IPS DF 6.9 (cell line): ENCODE results near the gene SERPINE2.
"Not testable (repeated sequence)": the region's sequence is repeated elsewhere in the genome, so short reads cannot be mapped to it uniquely, and the experiment has no call there.

Experiments used
- DNase-seq: peaks from one replicate; pipeline ENCODE4 v3.0.0-alpha.2; 2013; ENCODE audit warnings: low read depth, low spot score
- H3K27ac ChIP-seq: one replicate; pipeline ENCODE4 v1.5.1; 2013; ENCODE audit warnings: low read length, control low read depth
- H3K27me3 ChIP-seq: 2 replicates; pipeline ENCODE4 v1.6.1; 2013; ENCODE audit warnings: mild to moderate bottlenecking, low read length; ENCODE audit not compliant: control insufficient read depth, insufficient read depth
- H3K36me3 ChIP-seq: 2 replicates; pipeline ENCODE4 v1.6.1; 2013; ENCODE audit warnings: low read length; ENCODE audit not compliant: control insufficient read depth, insufficient read depth
- H3K4me1 ChIP-seq: 2 replicates; pipeline ENCODE4 v1.6.1; 2013; ENCODE audit warnings: low read length; ENCODE audit not compliant: control insufficient read depth, insufficient read depth
- H3K4me3 ChIP-seq: 2 replicates; pipeline ENCODE4 v1.5.1; 2013; ENCODE audit warnings: mild to moderate bottlenecking, low read length
- H3K9me3 ChIP-seq: 2 replicates; pipeline ENCODE4 v1.6.1; 2013; ENCODE audit warnings: low read length, inconsistent platforms; ENCODE audit not compliant: control insufficient read depth, insufficient read depth
- WGBS: extraction: QIAGEN DNeasy Blood & Tissue Kit; methylation state at CpG from one replicate; pipeline ENCODE4 v1.1.7; 2013; ENCODE audit warnings: mixed read lengths, missing lambda C conversion rate; ENCODE audit not compliant: insufficient read length, insufficient coverage; 5-methylcytosine and 5-hydroxymethylcytosine counted together

Gene SERPINE2

GRCh38 chr2:224016963-224017362, 22.1 kb downstream of the SERPINE2 start:
- Histone ChIP-seq H3K4me3 (no peak overlapping the region), H3K27ac (no peak overlapping the region), H3K36me3 (no peaks in the 10 kb centered on the region), H3K4me1 (no peaks in the 10 kb centered on the region), H3K9me3 (no peaks in the 10 kb centered on the region), H3K27me3 (no peaks in the 10 kb centered on the region)
- no peak for DNase-seq
- WGBS: no CpG with 5 or more reads among the region's 3 CpGs

- Histone ChIP-seq H3K27ac (no peak overlapping the region), H3K27me3 (no peaks in the 10 kb centered on the region), H3K4me1 (no peaks in the 10 kb centered on the region; the same call in 1 of the 2 replicates), H3K36me3 (no peaks in the 10 kb centered on the region), H3K4me3 (no peak overlapping the region), H3K9me3 (no peaks in the 10 kb centered on the region)
- no CpG with 5 or more reads among the region's 4 CpGs for WGBS
- DNase-seq: no peak
These were observed 24.8 kb downstream of the SERPINE2 start for GRCh38 chr2:224014336-224014735.

- Histone ChIP-seq H3K4me3 (no peak overlapping the region), H3K36me3 (no peaks in the 10 kb centered on the region), H3K27ac (no peak overlapping the region), H3K27me3 (no peaks in the 10 kb centered on the region), H3K4me1 (peaks cover 2% of the 10 kb centered on the region; the same call in 1 of the 2 replicates), H3K9me3 (no peaks in the 10 kb centered on the region; the same call in 1 of the 2 replicates)
- no peak for DNase-seq
- WGBS: no CpG with 5 or more reads among the region's 1 CpG
These were observed 27.2 kb downstream of the SERPINE2 start for GRCh38 chr2:224011837-224012236.

GRCh38 chr2:224009605-224010315, 29.3 kb downstream of the SERPINE2 start:
- H3K4me1 ChIP-seq: peaks cover 2% of the 10 kb centered on the region; the same call in 1 of the 2 replicates
- H3K36me3 ChIP-seq: no peaks in the 10 kb centered on the region
- no peak overlapping the region for H3K4me3 ChIP-seq
- WGBS: no CpG with 5 or more reads among the region's 5 CpGs
- DNase-seq: no peak
- no peaks in the 10 kb centered on the region for H3K27me3 ChIP-seq
- H3K9me3 ChIP-seq: no peaks in the 10 kb centered on the region; the same call in 1 of the 2 replicates
- no peak overlapping the region for H3K27ac ChIP-seq

GRCh38 chr2:224008702-224009261, 30.3 kb downstream of the SERPINE2 start:
- WGBS: no CpG with 5 or more reads among the region's 12 CpGs
- H3K4me3 ChIP-seq: no peak overlapping the region
- H3K27me3 ChIP-seq: no peaks in the 10 kb centered on the region
- DNase-seq: no peak
- H3K4me1 ChIP-seq: peaks cover 2% of the 10 kb centered on the region; the same call in 1 of the 2 replicates
- H3K9me3 ChIP-seq: no peaks in the 10 kb centered on the region; the same call in 1 of the 2 replicates
- H3K27ac ChIP-seq: no peak overlapping the region
- no peaks in the 10 kb centered on the region for H3K36me3 ChIP-seq

GRCh38 chr2:224004105-224004695, 34.9 kb downstream of the SERPINE2 start:
- WGBS: no CpG with 5 or more reads among the region's 16 CpGs
- H3K27ac ChIP-seq: no peak overlapping the region
- no peaks in the 10 kb centered on the region; the same call in 1 of the 2 replicates for H3K9me3 ChIP-seq
- DNase-seq: no peak
- H3K27me3 ChIP-seq: no peaks in the 10 kb centered on the region
- no peaks in the 10 kb centered on the region for H3K36me3 ChIP-seq
- no peak overlapping the region for H3K4me3 ChIP-seq
- peaks cover 2% of the 10 kb centered on the region; the same call in 1 of the 2 replicates for H3K4me1 ChIP-seq

- not testable (repeated sequence) for DNase-seq, H3K27me3 ChIP-seq, H3K9me3 ChIP-seq, H3K36me3 ChIP-seq, H3K4me3 ChIP-seq, H3K27ac ChIP-seq, H3K4me1 ChIP-seq
- whole genome bisulfite sequencing: no CpG with 5 or more reads among the region's 5 CpGs
These were observed 38.4 kb downstream of the SERPINE2 start for GRCh38 chr2:224000662-224001061.

- no peak overlapping the region; the same call in 1 of the 2 replicates for H3K4me3 ChIP-seq
- H3K27me3 ChIP-seq: no peaks in the 10 kb centered on the region
- H3K36me3 ChIP-seq: no peaks in the 10 kb centered on the region
- no CpG with 5 or more reads among the region's 11 CpGs for WGBS
- no peak for DNase-seq
- H3K4me1 ChIP-seq: no peaks in the 10 kb centered on the region
- no peaks in the 10 kb centered on the region for H3K9me3 ChIP-seq
- H3K27ac ChIP-seq: no peak overlapping the region
These were observed 39.2 kb downstream of the SERPINE2 start for GRCh38 chr2:223999862-224000261.

GRCh38 chr2:223998948-223999347, 40.1 kb downstream of the SERPINE2 start:
- Histone ChIP-seq H3K27me3 (no peaks in the 10 kb centered on the region), H3K4me3 (no peak overlapping the region), H3K27ac (no peak overlapping the region), H3K4me1 (no peaks in the 10 kb centered on the region), H3K9me3 (no peaks in the 10 kb centered on the region), H3K36me3 (no peaks in the 10 kb centered on the region)
- no peak for DNase-seq
- no CpG with 5 or more reads among the region's 2 CpGs for WGBS

- Histone ChIP-seq H3K27ac (no peak overlapping the region), H3K36me3 (no peaks in the 10 kb centered on the region), H3K4me3 (no peak overlapping the region), H3K9me3 (no peaks in the 10 kb centered on the region), H3K4me1 (no peaks in the 10 kb centered on the region), H3K27me3 (no peaks in the 10 kb centered on the region)
- no peak for DNase-seq
- no CpG with 5 or more reads among the region's 5 CpGs for WGBS
These were observed 41.1 kb downstream of the SERPINE2 start for GRCh38 chr2:223997938-223998337.
